OCI-LY7 (cell line): Measurements from ENCODE around the gene PITX2. TPM values are rescaled to one million over a fixed set of nuclear protein-coding genes. Genes with fewer than 3 reads are reported as not detected.

Experiments used
- BruUV-seq: library from RNA; stranded (reverse); fragments of 400-500 nt; replicated peaks from 2 replicates; lab custom pipeline; 2021; lab: Mats Ljungman, UMichigan
- CTCF ChIA-PET: fragments of 300-600 bp; sonication (Branson Sonifier 250); formaldehyde crosslinking; loops from one replicate; lab custom pipeline; 2022; ENCODE audit warnings: antibody characterized with exemption; ENCODE audit not compliant: unreplicated experiment; lab: Charles Lee
- POLR2A ChIA-PET: fragments of 300-600 bp; sonication (Branson Sonifier 250); formaldehyde crosslinking; loops from one replicate; lab custom pipeline; 2022; ENCODE audit warnings: antibody characterized with exemption; lab: Charles Lee
- DNase-seq: peaks from one replicate; pipeline ENCODE4 v3.0.0-alpha.2; 2015; ENCODE audit warnings: low spot score
- H2AFZ ChIP-seq: fragments of 200-600 bp; sonication (generic), shearing (Covaris generic); 2 replicates; pipeline ENCODE4 v1.6.1; 2014; ENCODE audit warnings: mild to moderate bottlenecking, antibody characterized with exemption, low read length, moderate library complexity
- H3K27ac ChIP-seq: fragments of 200-600 bp; sonication (generic); 2 replicates; pipeline ENCODE4 v1.5.1; 2014; ENCODE audit warnings: mixed run types, low read depth, mild to moderate bottlenecking, moderate library complexity, low read length, inconsistent platforms; ENCODE audit not compliant: poor library complexity, severe bottlenecking
- H3K36me3 ChIP-seq: fragments of 200-600 bp; sonication (generic); 2 replicates; pipeline ENCODE4 v1.6.1; 2014; ENCODE audit warnings: mild to moderate bottlenecking, antibody characterized with exemption, low read length, moderate library complexity, mixed read lengths; ENCODE audit not compliant: insufficient read depth
- H3K4me1 ChIP-seq: fragments of 200-600 bp; sonication (generic); 2 replicates; pipeline ENCODE4 v1.5.1; 2014; ENCODE audit warnings: mild to moderate bottlenecking, low read length; ENCODE audit not compliant: insufficient read depth, poor library complexity, severe bottlenecking
- H3K4me2 ChIP-seq: fragments of 200-600 bp; sonication (generic); 2 replicates; pipeline ENCODE4 v1.6.1; 2014; ENCODE audit warnings: mild to moderate bottlenecking, low read length
- H3K4me3 ChIP-seq: fragments of 200-600 bp; sonication (generic); 2 replicates; pipeline ENCODE4 v1.5.1; 2014; ENCODE audit warnings: mild to moderate bottlenecking, low read depth, low read length; ENCODE audit not compliant: poor library complexity, severe bottlenecking
- H3K79me2 ChIP-seq: fragments of 200-600 bp; sonication (generic); 2 replicates; pipeline ENCODE4 v1.6.1; 2016; ENCODE audit warnings: low read depth, mild to moderate bottlenecking, low read length, moderate library complexity, mixed read lengths; ENCODE audit not compliant: insufficient read depth
- H3K9me2 ChIP-seq: fragments of 200-600 bp; sonication (generic); 2 replicates; pipeline ENCODE4 v1.6.1; 2016; ENCODE audit warnings: mild to moderate bottlenecking, low read length, mixed read lengths; ENCODE audit not compliant: insufficient read depth
- H3K9me3 ChIP-seq: fragments of 200-600 bp; sonication (generic); 2 replicates; pipeline ENCODE4 v1.6.1; 2014; ENCODE audit warnings: mild to moderate bottlenecking, mixed run types, low read length, mixed read lengths
- H4K20me1 ChIP-seq: fragments of 200-600 bp; sonication (generic); 2 replicates; pipeline ENCODE4 v1.6.1; 2014; ENCODE audit warnings: mild to moderate bottlenecking, antibody characterized with exemption, low read length, moderate library complexity, mixed read lengths; ENCODE audit not compliant: insufficient read depth
- EZH2phosphoT487 ChIP-seq: fragments of 200-600 bp; sonication (generic); IDR thresholded peaks from 2 replicates; pipeline ENCODE4 v1.6.1; 2018; ENCODE audit warnings: low read depth, borderline replicate concordance, mild to moderate bottlenecking, mixed run types, antibody characterized with exemption, low read length, moderate library complexity, mixed read lengths
- intact Hi-C: fragments of 100-400 bp; cut with micrococcal nuclease; formaldehyde crosslinking; loops from one replicate; pipeline ENCODE4 v1.10.0; 2022; ENCODE audit not compliant: unreplicated experiment
- total RNA-seq, 2 experiments: library from RNA; depleted of rRNA in 1 of 2; stranded (reverse); fragments of >200 nt in 1 of 2; shearing (Covaris generic) in 1 of 2; gene quantifications; 2 replicates each; pipeline ENCODE4 v1.2.3, GENCODE V29; 2014 to 2022
- TF ChIP-seq, protein P1 (sequence below): fragments of 200-600 bp; sonication (generic); conservative IDR thresholded peaks from 2 replicates; pipeline ENCODE4 v1.5.1; 2014; ENCODE audit warnings: mild to moderate bottlenecking, antibody characterized with exemption, low read length, moderate library complexity, mixed read lengths

PITX2 gene
- total RNA-seq, 2 experiments from 2014 or later: 4.4 to 6.5 TPM

- no peaks in the 10 kb centered on the region for H3K4me1 ChIP-seq
- no peaks in the 10 kb centered on the region for H3K9me2 ChIP-seq
- H2AFZ ChIP-seq: no peak overlapping the region
- ChIA-PET POLR2A (no interaction called here), CTCF (no interaction called here)
- intact Hi-C loops: loop anchor here (10.0 kb wide), 1 partner anchor 997 kb away; no protein-coding TSS in a partner anchor
- H3K79me2 ChIP-seq: no peaks in the 10 kb centered on the region
- no peaks in the 10 kb centered on the region for H4K20me1 ChIP-seq
- no peak for TF ChIP-seq EZH2phosphoT487
- TF ChIP-seq, protein P1, sequence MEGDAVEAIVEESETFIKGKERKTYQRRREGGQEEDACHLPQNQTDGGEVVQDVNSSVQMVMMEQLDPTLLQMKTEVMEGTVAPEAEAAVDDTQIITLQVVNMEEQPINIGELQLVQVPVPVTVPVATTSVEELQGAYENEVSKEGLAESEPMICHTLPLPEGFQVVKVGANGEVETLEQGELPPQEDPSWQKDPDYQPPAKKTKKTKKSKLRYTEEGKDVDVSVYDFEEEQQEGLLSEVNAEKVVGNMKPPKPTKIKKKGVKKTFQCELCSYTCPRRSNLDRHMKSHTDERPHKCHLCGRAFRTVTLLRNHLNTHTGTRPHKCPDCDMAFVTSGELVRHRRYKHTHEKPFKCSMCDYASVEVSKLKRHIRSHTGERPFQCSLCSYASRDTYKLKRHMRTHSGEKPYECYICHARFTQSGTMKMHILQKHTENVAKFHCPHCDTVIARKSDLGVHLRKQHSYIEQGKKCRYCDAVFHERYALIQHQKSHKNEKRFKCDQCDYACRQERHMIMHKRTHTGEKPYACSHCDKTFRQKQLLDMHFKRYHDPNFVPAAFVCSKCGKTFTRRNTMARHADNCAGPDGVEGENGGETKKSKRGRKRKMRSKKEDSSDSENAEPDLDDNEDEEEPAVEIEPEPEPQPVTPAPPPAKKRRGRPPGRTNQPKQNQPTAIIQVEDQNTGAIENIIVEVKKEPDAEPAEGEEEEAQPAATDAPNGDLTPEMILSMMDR: no peak
- no peaks in the 10 kb centered on the region for H3K9me3 ChIP-seq
- BruUV-seq: no TSS peak
- H3K4me2 ChIP-seq: no peak overlapping the region
- no peak for DNase-seq
- H3K27ac ChIP-seq: no peak overlapping the region
- no peaks in the 10 kb centered on the region for H3K36me3 ChIP-seq
- H3K4me3 ChIP-seq: no peak overlapping the region
Measured at GRCh38 chr4:110638089-110638746, 15.3 kb upstream of the PITX2 start.

GRCh38 chr4:110637408-110638088, 14.7 kb upstream of the PITX2 start:
- Histone ChIP-seq H3K79me2 (no peaks in the 10 kb centered on the region), H3K9me2 (no peaks in the 10 kb centered on the region), H3K36me3 (no peaks in the 10 kb centered on the region), H3K27ac (no peak overlapping the region), H2AFZ (no peak overlapping the region), H3K4me1 (no peaks in the 10 kb centered on the region), H3K4me3 (no peak overlapping the region), H3K9me3 (no peaks in the 10 kb centered on the region), H4K20me1 (no peaks in the 10 kb centered on the region), H3K4me2 (no peak overlapping the region)
- no TSS peak for BruUV-seq
- ChIA-PET CTCF (no interaction called here), POLR2A (no interaction called here)
- TF ChIP-seq, protein P1: no peak
- no peak for TF ChIP-seq EZH2phosphoT487
- intact Hi-C loops: loop anchor here (10.0 kb wide), 1 partner anchor 997 kb away; no protein-coding TSS in a partner anchor
- DNase-seq: no peak
